H9 (cell line): Measurements from ENCODE around the gene DPEP2. TPM values are rescaled to one million over a fixed set of nuclear protein-coding genes. Genes with fewer than 3 reads are reported as not detected.

ENCODE experiments used
- DNase-seq: peaks from one replicate; pipeline ENCODE4 v3.0.0-alpha.2; 2017
- H2AFZ ChIP-seq: one replicate; pipeline ENCODE4 v1.6.1; 2013; ENCODE audit warnings: mild to moderate bottlenecking, low read length, control low read depth, moderate library complexity
- H2AK5ac ChIP-seq: 2 replicates; pipeline ENCODE4 v1.6.1; 2013; ENCODE audit warnings: low read length, control low read depth, mixed read lengths; ENCODE audit not compliant: insufficient read length
- H2BK120ac ChIP-seq: one replicate; pipeline ENCODE4 v1.6.1; 2013; ENCODE audit warnings: low read depth, mild to moderate bottlenecking, low read length, control low read depth, inconsistent platforms; ENCODE audit not compliant: poor library complexity, severe bottlenecking
- H2BK12ac ChIP-seq: 2 replicates; pipeline ENCODE4 v1.6.1; 2013; ENCODE audit warnings: low read length, control low read depth, mixed read lengths, low read depth; ENCODE audit not compliant: insufficient read length
- H2BK15ac ChIP-seq: 2 replicates; pipeline ENCODE4 v1.6.1; 2013; ENCODE audit warnings: low read depth, low read length, control low read depth
- H2BK20ac ChIP-seq: one replicate; pipeline ENCODE4 v1.6.1; 2013; ENCODE audit warnings: low read depth, mild to moderate bottlenecking, low read length, control low read depth, inconsistent platforms; ENCODE audit not compliant: poor library complexity, severe bottlenecking
- H2BK5ac ChIP-seq: 2 replicates; pipeline ENCODE4 v1.6.1; 2013; ENCODE audit warnings: low read length, control low read depth, mixed read lengths; ENCODE audit not compliant: insufficient read length
- H3K14ac ChIP-seq: 2 replicates; pipeline ENCODE4 v1.6.1; 2013; ENCODE audit warnings: low read length, control low read depth; ENCODE audit not compliant: insufficient read depth
- H3K18ac ChIP-seq: 2 replicates; pipeline ENCODE4 v1.6.1; 2013; ENCODE audit warnings: low read depth, mild to moderate bottlenecking, mixed read lengths, low read length, control low read depth; ENCODE audit not compliant: insufficient read length
- H3K23ac ChIP-seq: 2 replicates; pipeline ENCODE4 v1.6.1; 2013; ENCODE audit warnings: low read length, control low read depth, mixed read lengths, low read depth; ENCODE audit not compliant: insufficient read length
- H3K23me2 ChIP-seq: 2 replicates; pipeline ENCODE4 v1.6.1; 2013; ENCODE audit warnings: low read depth, mild to moderate bottlenecking, mixed read lengths, low read length, control low read depth; ENCODE audit not compliant: insufficient read length, poor library complexity, severe bottlenecking
- H3K27ac ChIP-seq: 2 replicates; pipeline ENCODE4 v1.5.1; 2013; ENCODE audit warnings: low read length, control low read depth, mixed read lengths, low read depth; ENCODE audit not compliant: insufficient read length
- H3K27me3 ChIP-seq: 2 replicates; pipeline ENCODE4 v1.6.1; 2013; ENCODE audit warnings: low read length, control low read depth, inconsistent platforms; ENCODE audit not compliant: insufficient read depth
- H3K4ac ChIP-seq: 2 replicates; pipeline ENCODE4 v1.6.1; 2013; ENCODE audit warnings: low read depth, mild to moderate bottlenecking, control low read depth, inconsistent platforms, low read length, moderate library complexity
- H3K4me1 ChIP-seq: 2 replicates; pipeline ENCODE4 v1.6.1; 2013; ENCODE audit warnings: low read length, control low read depth, inconsistent platforms; ENCODE audit not compliant: insufficient read depth
- H3K4me2 ChIP-seq: 2 replicates; pipeline ENCODE4 v1.6.1; 2013; ENCODE audit warnings: low read length, control low read depth, mixed read lengths; ENCODE audit not compliant: insufficient read length, insufficient read depth
- H3K56ac ChIP-seq: 2 replicates; pipeline ENCODE4 v1.6.1; 2013; ENCODE audit warnings: low read depth, mild to moderate bottlenecking, mixed read lengths, low read length, control low read depth; ENCODE audit not compliant: insufficient read length
- H3K79me1 ChIP-seq: 2 replicates; pipeline ENCODE4 v1.6.1; 2013; ENCODE audit warnings: low read depth, mild to moderate bottlenecking, moderate library complexity, low read length, control low read depth, inconsistent platforms; ENCODE audit not compliant: insufficient read depth, poor library complexity, severe bottlenecking
- H3K79me2 ChIP-seq: 2 replicates; pipeline ENCODE4 v1.6.1; 2013; ENCODE audit warnings: low read length, control low read depth, inconsistent platforms; ENCODE audit not compliant: insufficient read depth
- H3K9ac ChIP-seq: 2 replicates; pipeline ENCODE4 v1.6.1; 2013; ENCODE audit warnings: low read length, control low read depth, mixed read lengths; ENCODE audit not compliant: insufficient read length; ENCODE audit errors: extremely low read depth
- H3K9me3 ChIP-seq: one replicate; pipeline ENCODE4 v1.6.1; 2013; ENCODE audit warnings: low read depth, low read length, inconsistent platforms; ENCODE audit not compliant: control insufficient read depth
- H3T11ph ChIP-seq: one replicate; pipeline ENCODE4 v1.6.1; 2013; ENCODE audit warnings: mild to moderate bottlenecking, low read length, control low read depth, inconsistent platforms
- H4K20me1 ChIP-seq: one replicate; pipeline ENCODE4 v1.6.1; 2013; ENCODE audit not compliant: control insufficient read depth, insufficient read length, insufficient read depth
- H4K5ac ChIP-seq: 2 replicates; pipeline ENCODE4 v1.6.1; 2013; ENCODE audit warnings: low read depth, mild to moderate bottlenecking, mixed read lengths, low read length, control low read depth; ENCODE audit not compliant: insufficient read length
- H4K8ac ChIP-seq: replicated peaks from 2 replicates; pipeline ENCODE4 v1.6.1; 2013; ENCODE audit warnings: low read length, control low read depth, mixed read lengths, low read depth; ENCODE audit not compliant: insufficient read length
- H4K91ac ChIP-seq: 2 replicates; pipeline ENCODE4 v1.6.1; 2013; ENCODE audit warnings: low read depth, mild to moderate bottlenecking, moderate library complexity, mixed read lengths, low read length, control low read depth; ENCODE audit not compliant: insufficient read length
- H3K27ac Mint-ChIP-seq, 3 experiments: 2 replicates in 2 of 3; 3 replicates in 1 of 3; pipeline ENCODE4 v1.8.0; 2020 to 2021; ENCODE audit warnings: mixed read lengths in 3 of 3, mild to moderate bottlenecking in 1 of 3, moderate library complexity in 1 of 3
- H3K27me3 Mint-ChIP-seq: 2 replicates; pipeline ENCODE4 v1.8.0; 2021; ENCODE audit warnings: low read depth, mild to moderate bottlenecking, moderate library complexity, mixed read lengths
- H3K36me3 Mint-ChIP-seq, 3 experiments: 2 replicates in 2 of 3; 3 replicates in 1 of 3; pipeline ENCODE4 v1.8.0; 2020 to 2021; ENCODE audit warnings: low read depth in 3 of 3, mixed read lengths in 3 of 3; ENCODE audit not compliant: insufficient read depth in 1 of 3
- H3K4me1 Mint-ChIP-seq, 2 experiments: 2 replicates each; pipeline ENCODE4 v1.8.0; 2020; ENCODE audit warnings: mixed read lengths in 2 of 2
- H3K4me3 Mint-ChIP-seq, 2 experiments: 2 replicates in 1 of 2; 3 replicates in 1 of 2; pipeline ENCODE4 v1.8.0; 2020 to 2021; ENCODE audit warnings: mild to moderate bottlenecking in 2 of 2, mixed read lengths in 2 of 2, moderate library complexity in 1 of 2
- H3K9me3 Mint-ChIP-seq, 2 experiments: 2 replicates in 1 of 2; 3 replicates in 1 of 2; pipeline ENCODE4 v1.8.0; 2020; ENCODE audit warnings: mild to moderate bottlenecking in 2 of 2, mixed read lengths in 2 of 2, moderate library complexity in 1 of 2
- WGBS: extraction: QIAGEN DNeasy Blood & Tissue Kit; methylation state at CpG from one replicate; pipeline ENCODE4 v1.1.7; 2013; ENCODE audit warnings: missing lambda C conversion rate, low lambda C conversion rate, mixed read lengths; ENCODE audit not compliant: insufficient read length; ENCODE audit errors: extremely low coverage; 5-methylcytosine and 5-hydroxymethylcytosine counted together
- total RNA-seq: library from RNA; stranded (reverse); gene quantifications from 2 replicates; pipeline ENCODE4 v1.2.1, GENCODE V29; 2021
- TF ChIP-seq, protein P1 (sequence below): fragments of 200-600 bp; sonication (generic); conservative IDR thresholded peaks from 3 replicates; pipeline ENCODE4 v1.8.0; 2021; ENCODE audit warnings: antibody characterized with exemption, mild to moderate bottlenecking

Gene DPEP2
- total RNA-seq, 1 experiment from 2014 or later = not detected

DNA sequence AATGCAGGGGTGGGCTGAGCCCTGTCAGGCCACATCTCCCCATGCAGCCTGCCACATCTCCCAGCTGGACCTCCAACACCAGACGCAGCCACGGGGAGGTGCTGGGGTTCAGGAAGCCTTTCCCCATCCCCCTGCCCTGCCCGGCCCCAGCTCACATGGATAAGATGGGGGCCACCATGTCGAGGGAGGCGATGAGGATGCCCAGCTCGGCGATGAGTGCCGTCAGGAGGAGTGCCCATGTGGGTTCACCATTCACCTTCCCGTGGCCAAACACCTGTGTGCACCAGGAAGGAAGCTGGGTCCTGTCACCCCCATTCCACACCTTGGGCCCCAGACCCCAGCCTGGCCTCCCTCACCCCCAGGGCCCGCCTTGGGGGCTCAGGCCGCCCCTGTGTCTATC lies 49.6 kb downstream of the DPEP2 start:
- no peaks in the 10 kb centered on the region for H4K20me1 ChIP-seq
- no peaks in the 10 kb centered on the region for H3K27me3 Mint-ChIP-seq

More for the DNA sequence above, 49.6 kb downstream of the DPEP2 start:
- Histone ChIP-seq H3K18ac (no peak overlapping the region), H2BK12ac (no peak overlapping the region), H3K79me2 (no peaks in the 10 kb centered on the region), H3K4me1 (no peaks in the 10 kb centered on the region), H2BK15ac (no peak overlapping the region), H3K9me3 (no peaks in the 10 kb centered on the region), H3K79me1 (no peaks in the 10 kb centered on the region), H4K8ac (no peak overlapping the region), H3K23me2 (no peaks in the 10 kb centered on the region), H3K27ac (no peak overlapping the region), H2BK20ac (no peak overlapping the region), H2AFZ (no peak overlapping the region), H2AK5ac (no peak overlapping the region), H4K5ac (no peak overlapping the region), H4K91ac (no peak overlapping the region), H2BK5ac (no peak overlapping the region), H3K14ac (no peak overlapping the region), H3K56ac (no peak overlapping the region), H2BK120ac (no peak overlapping the region), H3K4ac (no peak overlapping the region), H3K4me2 (no peak overlapping the region), H3K9ac (no peak overlapping the region), H3K23ac (no peak overlapping the region), H3K27me3 (no peaks in the 10 kb centered on the region), H3T11ph (no peak overlapping the region)
- H3K4me1 Mint-ChIP-seq = no peaks in the 10 kb centered on the region
- DNase-seq = no peak
- peaks cover 20 to 76% (median 57%) of the 10 kb centered on the region in 3 experiments; a peak in 6 of 7 replicates for H3K36me3 Mint-ChIP-seq
- no peaks in the 10 kb centered on the region for H3K9me3 Mint-ChIP-seq
- no peak overlapping the region for H3K4me3 Mint-ChIP-seq
- TF ChIP-seq, protein P1, sequence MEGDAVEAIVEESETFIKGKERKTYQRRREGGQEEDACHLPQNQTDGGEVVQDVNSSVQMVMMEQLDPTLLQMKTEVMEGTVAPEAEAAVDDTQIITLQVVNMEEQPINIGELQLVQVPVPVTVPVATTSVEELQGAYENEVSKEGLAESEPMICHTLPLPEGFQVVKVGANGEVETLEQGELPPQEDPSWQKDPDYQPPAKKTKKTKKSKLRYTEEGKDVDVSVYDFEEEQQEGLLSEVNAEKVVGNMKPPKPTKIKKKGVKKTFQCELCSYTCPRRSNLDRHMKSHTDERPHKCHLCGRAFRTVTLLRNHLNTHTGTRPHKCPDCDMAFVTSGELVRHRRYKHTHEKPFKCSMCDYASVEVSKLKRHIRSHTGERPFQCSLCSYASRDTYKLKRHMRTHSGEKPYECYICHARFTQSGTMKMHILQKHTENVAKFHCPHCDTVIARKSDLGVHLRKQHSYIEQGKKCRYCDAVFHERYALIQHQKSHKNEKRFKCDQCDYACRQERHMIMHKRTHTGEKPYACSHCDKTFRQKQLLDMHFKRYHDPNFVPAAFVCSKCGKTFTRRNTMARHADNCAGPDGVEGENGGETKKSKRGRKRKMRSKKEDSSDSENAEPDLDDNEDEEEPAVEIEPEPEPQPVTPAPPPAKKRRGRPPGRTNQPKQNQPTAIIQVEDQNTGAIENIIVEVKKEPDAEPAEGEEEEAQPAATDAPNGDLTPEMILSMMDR = no peak
- no peak overlapping the region for H3K27ac Mint-ChIP-seq
- WGBS = no CpG with 5 or more reads among the region's 11 CpGs
